Osteoblast (primary cell): ENCODE results near the gene ENOX1. TPM values are rescaled to one million over a fixed set of nuclear protein-coding genes. Genes with fewer than 3 reads are reported as not detected.

Source experiments
- DNase-seq: peaks from one replicate; pipeline ENCODE4 v3.0.0; 2011; ENCODE audit warnings: low spot score, mixed read lengths; ENCODE audit not compliant: insufficient read length; ENCODE audit errors: missing footprints
- H2AFZ ChIP-seq: 2 replicates; pipeline ENCODE4 v1.6.0; 2011; ENCODE audit warnings: mild to moderate bottlenecking, low read length
- H3K27ac ChIP-seq: 2 replicates; pipeline ENCODE4 v1.5.1; 2011; ENCODE audit warnings: mild to moderate bottlenecking, low read depth, low read length, moderate library complexity
- H3K27me3 ChIP-seq: 2 replicates; pipeline ENCODE4 v1.6.0; 2012; ENCODE audit warnings: mild to moderate bottlenecking, control low read depth, inconsistent platforms, low read length, moderate library complexity; ENCODE audit not compliant: insufficient read depth
- H3K36me3 ChIP-seq: 2 replicates; pipeline ENCODE4 v1.5.1; 2011; ENCODE audit warnings: mild to moderate bottlenecking, low read length, control low read depth, moderate library complexity; ENCODE audit not compliant: insufficient read depth
- H3K4me1 ChIP-seq: 2 replicates; pipeline ENCODE4 v1.5.1; 2011; ENCODE audit warnings: mild to moderate bottlenecking, low read length, control low read depth, moderate library complexity; ENCODE audit not compliant: insufficient read depth
- H3K4me2 ChIP-seq: 2 replicates; pipeline ENCODE4 v1.6.0; 2011; ENCODE audit warnings: mild to moderate bottlenecking, low read length; ENCODE audit not compliant: insufficient read depth
- H3K4me3 ChIP-seq: fragments of 200-600 bp; sonication (generic); 3 replicates; pipeline ENCODE4 v1.5.1; 2012; ENCODE audit warnings: mild to moderate bottlenecking, low read length, inconsistent platforms; ENCODE audit not compliant: insufficient read depth
- H3K79me2 ChIP-seq: 2 replicates; pipeline ENCODE4 v1.6.0; 2012; ENCODE audit warnings: mild to moderate bottlenecking, low read length, control low read depth, inconsistent platforms; ENCODE audit not compliant: insufficient read depth
- H3K9me3 ChIP-seq: 2 replicates; pipeline ENCODE4 v1.5.1; 2011; ENCODE audit warnings: low read depth, low read length, control low read depth
- H4K20me1 ChIP-seq: 2 replicates; pipeline ENCODE4 v1.6.0; 2012; ENCODE audit warnings: mild to moderate bottlenecking, low read length, control low read depth; ENCODE audit not compliant: insufficient read depth
- CTCF ChIP-seq: IDR thresholded peaks from 2 replicates; pipeline ENCODE4 v1.5.1; 2011; ENCODE audit warnings: mild to moderate bottlenecking, low read depth, low read length, moderate library complexity; ENCODE audit errors: extremely low read depth
- total RNA-seq: library from RNA; depleted of rRNA; stranded (reverse); fragments of >200 nt; gene quantifications from 2 replicates; pipeline ENCODE4 v1.2.3, GENCODE V29; 2012

Gene ENOX1
- total RNA-seq, 1 donor: 5.4 TPM

DNA sequence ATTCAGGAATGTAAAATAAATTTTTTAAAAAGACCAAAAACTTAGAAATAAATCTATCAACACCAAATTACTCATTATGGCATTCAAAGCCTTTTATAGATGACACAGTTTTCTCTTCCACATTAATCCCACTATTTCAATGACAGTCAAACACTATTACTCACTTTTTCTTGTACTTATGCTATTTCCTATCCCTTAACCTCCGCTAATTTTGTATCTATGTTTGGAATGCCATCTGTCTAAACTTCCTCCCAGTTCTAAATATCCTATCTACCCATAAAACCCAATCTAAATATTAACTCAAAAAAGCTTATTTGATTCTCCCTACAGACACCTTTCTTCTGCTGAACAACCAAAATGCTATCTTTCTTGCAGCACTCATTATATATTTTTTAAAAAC, 203.5 kb downstream of the ENOX1 start:
- Histone ChIP-seq H3K4me3 (no peak overlapping the region), H3K27ac (no peak overlapping the region), H3K9me3 (no peaks in the 10 kb centered on the region), H3K4me2 (no peak overlapping the region), H3K79me2 (no peaks in the 10 kb centered on the region), H2AFZ (no peak overlapping the region), H3K27me3 (no peaks in the 10 kb centered on the region), H3K36me3 (no peaks in the 10 kb centered on the region), H4K20me1 (no peaks in the 10 kb centered on the region), H3K4me1 (no peaks in the 10 kb centered on the region)
- DNase-seq: no peak
- no peak for TF ChIP-seq CTCF

DNA sequence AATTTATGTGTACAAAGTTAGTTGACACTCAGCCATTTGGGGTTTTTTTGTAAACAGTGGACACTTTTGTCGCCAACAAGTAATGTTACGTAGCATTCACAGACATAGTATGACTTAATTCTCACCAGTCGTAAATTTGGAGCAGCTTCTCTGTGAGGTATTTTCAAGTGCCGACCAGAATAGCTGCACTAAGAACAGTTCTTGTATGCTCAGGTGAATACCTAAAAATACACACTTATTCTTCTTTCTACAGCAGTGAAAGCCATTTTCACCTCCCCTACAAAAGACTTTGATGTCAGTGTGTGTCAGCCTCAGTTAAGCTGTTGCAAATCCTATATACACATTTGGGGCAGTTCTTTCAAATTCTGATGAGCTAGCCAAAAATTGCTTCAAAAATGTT, 206.5 kb downstream of the ENOX1 start:
- Histone ChIP-seq H3K27me3 (no peaks in the 10 kb centered on the region), H3K4me1 (no peaks in the 10 kb centered on the region), H2AFZ (no peak overlapping the region), H3K9me3 (no peaks in the 10 kb centered on the region), H4K20me1 (no peaks in the 10 kb centered on the region), H3K79me2 (no peaks in the 10 kb centered on the region), H3K4me3 (no peak overlapping the region), H3K4me2 (no peak overlapping the region), H3K36me3 (no peaks in the 10 kb centered on the region), H3K27ac (no peak overlapping the region)
- DNase-seq: no peak
- TF ChIP-seq CTCF: no peak

DNA sequence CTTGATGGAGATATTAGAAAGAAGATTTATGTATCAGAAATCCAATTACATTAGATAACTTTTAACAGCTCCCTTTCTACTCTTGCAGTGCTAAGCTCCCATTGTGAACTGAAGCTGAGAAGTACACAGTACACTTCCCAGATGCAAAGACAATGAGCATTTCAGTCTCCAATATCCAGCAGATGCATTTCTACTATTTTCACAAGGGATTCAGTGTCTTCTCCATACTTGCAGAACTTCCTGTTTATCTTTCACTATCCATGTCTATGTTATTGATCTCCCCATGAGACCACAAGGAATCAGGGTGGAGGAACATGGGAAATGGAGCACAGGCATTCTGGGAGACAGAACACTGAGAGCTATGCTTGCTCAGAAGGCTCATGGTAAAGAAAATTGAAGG, 207.5 kb downstream of the ENOX1 start:
- H3K27ac ChIP-seq: no peak overlapping the region

DNA sequence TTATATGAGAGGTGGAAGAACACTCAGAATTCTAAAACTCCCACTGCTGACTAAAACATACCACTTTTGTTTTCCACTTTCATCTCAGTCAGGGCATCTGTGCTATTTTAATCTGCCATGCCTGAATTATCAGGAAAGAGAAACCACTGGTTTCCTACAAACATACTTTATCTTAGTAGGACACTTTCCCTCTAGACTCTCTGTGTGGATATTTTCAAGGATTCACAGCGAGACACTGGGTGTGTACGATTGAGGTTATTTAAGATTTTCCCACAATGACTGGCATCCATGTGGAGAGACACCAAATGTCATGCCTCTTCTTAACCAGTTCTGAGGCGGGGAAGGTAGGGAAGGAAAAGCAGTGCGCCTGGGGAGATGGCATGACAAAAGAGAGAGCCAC, 212.2 kb downstream of the ENOX1 start:
- Histone ChIP-seq H4K20me1 (no peaks in the 10 kb centered on the region), H3K27ac (no peak overlapping the region), H3K27me3 (no peaks in the 10 kb centered on the region), H3K4me1 (peaks cover 14% of the 10 kb centered on the region), H2AFZ (no peak overlapping the region), H3K36me3 (no peaks in the 10 kb centered on the region), H3K4me3 (no peak overlapping the region), H3K79me2 (no peaks in the 10 kb centered on the region), H3K4me2 (no peak overlapping the region), H3K9me3 (no peaks in the 10 kb centered on the region)
- no peak for TF ChIP-seq CTCF
- DNase-seq: no peak

More for the DNA sequence above, 207.5 kb downstream of the ENOX1 start:
- no peak for DNase-seq
- Histone ChIP-seq H3K27me3 (no peaks in the 10 kb centered on the region), H3K4me3 (no peak overlapping the region), H3K36me3 (no peaks in the 10 kb centered on the region), H3K4me2 (no peak overlapping the region), H3K4me1 (no peaks in the 10 kb centered on the region), H4K20me1 (no peaks in the 10 kb centered on the region), H3K9me3 (no peaks in the 10 kb centered on the region), H3K79me2 (no peaks in the 10 kb centered on the region), H2AFZ (no peak overlapping the region)
- TF ChIP-seq CTCF: no peak
